B cell (primary cell): ENCODE measurements around the gene ATN1.

Experiments
- EZH2 ChIP-seq: IDR thresholded peaks from 2 replicates; pipeline ENCODE4 v1.6.1; 2012; ENCODE audit warnings: borderline replicate concordance, low read depth, mild to moderate bottlenecking, moderate library complexity, low read length; ENCODE audit not compliant: insufficient read depth, poor library complexity, severe bottlenecking
- TF ChIP-seq, protein P1 (sequence below): fragments of 200-600 bp; IDR thresholded peaks from one replicate; pipeline ENCODE4 v1.8.0; 2022; ENCODE audit warnings: antibody characterized with exemption, mild to moderate bottlenecking

DNA sequence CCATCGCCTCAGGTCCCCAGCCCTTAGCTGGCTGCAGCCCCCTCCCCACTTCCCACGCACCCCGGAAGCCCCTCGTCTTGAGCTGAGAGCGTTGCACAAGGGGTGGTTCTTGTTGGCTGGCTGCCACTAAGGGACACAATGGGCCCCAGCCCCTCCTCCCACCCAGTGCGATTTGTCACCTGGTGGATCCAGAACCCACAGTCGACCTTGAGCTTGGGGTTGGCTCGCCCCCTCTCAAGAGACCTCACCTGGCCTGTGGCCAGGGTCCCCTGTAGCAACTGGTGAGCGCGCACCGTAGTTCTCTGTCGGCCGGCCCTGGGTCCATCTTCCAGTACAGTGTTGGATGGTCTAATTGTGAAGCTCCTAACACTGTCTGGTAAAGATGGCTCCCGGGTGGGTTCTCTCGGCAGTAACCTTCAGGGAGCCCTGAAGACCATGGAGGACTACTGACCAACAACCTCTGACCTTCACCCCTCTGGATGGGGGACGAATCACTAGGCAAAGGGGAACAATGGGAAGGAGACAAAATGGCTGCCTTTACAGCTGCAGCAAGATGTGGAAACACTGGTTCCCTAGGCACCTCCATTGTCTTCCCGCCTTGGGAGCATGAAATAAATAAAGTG lies 36.1 kb downstream of the ATN1 start:
- TF ChIP-seq, protein P1, sequence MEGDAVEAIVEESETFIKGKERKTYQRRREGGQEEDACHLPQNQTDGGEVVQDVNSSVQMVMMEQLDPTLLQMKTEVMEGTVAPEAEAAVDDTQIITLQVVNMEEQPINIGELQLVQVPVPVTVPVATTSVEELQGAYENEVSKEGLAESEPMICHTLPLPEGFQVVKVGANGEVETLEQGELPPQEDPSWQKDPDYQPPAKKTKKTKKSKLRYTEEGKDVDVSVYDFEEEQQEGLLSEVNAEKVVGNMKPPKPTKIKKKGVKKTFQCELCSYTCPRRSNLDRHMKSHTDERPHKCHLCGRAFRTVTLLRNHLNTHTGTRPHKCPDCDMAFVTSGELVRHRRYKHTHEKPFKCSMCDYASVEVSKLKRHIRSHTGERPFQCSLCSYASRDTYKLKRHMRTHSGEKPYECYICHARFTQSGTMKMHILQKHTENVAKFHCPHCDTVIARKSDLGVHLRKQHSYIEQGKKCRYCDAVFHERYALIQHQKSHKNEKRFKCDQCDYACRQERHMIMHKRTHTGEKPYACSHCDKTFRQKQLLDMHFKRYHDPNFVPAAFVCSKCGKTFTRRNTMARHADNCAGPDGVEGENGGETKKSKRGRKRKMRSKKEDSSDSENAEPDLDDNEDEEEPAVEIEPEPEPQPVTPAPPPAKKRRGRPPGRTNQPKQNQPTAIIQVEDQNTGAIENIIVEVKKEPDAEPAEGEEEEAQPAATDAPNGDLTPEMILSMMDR, result no peak
- TF ChIP-seq EZH2, result no peak
